HEK293 (cell line): Measurements from ENCODE around the gene POM121L2.

ENCODE experiments used
- FEZF1 ChIP-seq: fragments of 450-650 bp; formaldehyde crosslinking; IDR thresholded peaks from 2 replicates; pipeline ENCODE4 v1.5.1; 2016; ENCODE audit warnings: missing biosample characterization, missing genetic modification characterization
- GLIS1 ChIP-seq: fragments of 450-650 bp; formaldehyde crosslinking; IDR thresholded peaks from 2 replicates; pipeline ENCODE4 v1.5.1; 2016; ENCODE audit warnings: missing biosample characterization, missing genetic modification characterization
- OSR2 ChIP-seq: fragments of 450-650 bp; formaldehyde crosslinking; IDR thresholded peaks from 2 replicates; pipeline ENCODE4 v1.5.1; 2016; ENCODE audit warnings: missing biosample characterization, missing genetic modification characterization
- PRDM6 ChIP-seq: fragments of 450-650 bp; formaldehyde crosslinking; IDR thresholded peaks from 2 replicates; pipeline ENCODE4 v1.5.1; 2017; ENCODE audit warnings: missing biosample characterization, missing genetic modification characterization
- SCRT2 ChIP-seq: fragments of 450-650 bp; formaldehyde crosslinking; IDR thresholded peaks from 2 replicates; pipeline ENCODE4 v1.5.1; 2016; ENCODE audit warnings: missing biosample characterization, missing genetic modification characterization
- SP2 ChIP-seq: fragments of 450-650 bp; formaldehyde crosslinking; IDR thresholded peaks from 2 replicates; pipeline ENCODE4 v1.5.1; 2016; ENCODE audit warnings: missing biosample characterization, missing genetic modification characterization
- SP3 ChIP-seq: fragments of 450-650 bp; formaldehyde crosslinking; IDR thresholded peaks from 2 replicates; pipeline ENCODE4 v1.5.1; 2016; ENCODE audit warnings: missing biosample characterization, missing genetic modification characterization
- TRIM28 ChIP-seq: IDR thresholded peaks from 2 replicates; pipeline ENCODE4 v1.6.1; 2011; ENCODE audit warnings: low read length, control low read depth, borderline replicate concordance
- ZBTB48 ChIP-seq: fragments of 450-650 bp; formaldehyde crosslinking; IDR thresholded peaks from 2 replicates; pipeline ENCODE4 v1.5.1; 2016; ENCODE audit warnings: missing biosample characterization, missing genetic modification characterization
- ZNF10 ChIP-seq: fragments of 450-650 bp; formaldehyde crosslinking; IDR thresholded peaks from 2 replicates; pipeline ENCODE4 v1.5.1; 2017; ENCODE audit warnings: missing biosample characterization, missing genetic modification characterization
- ZNF18 ChIP-seq: fragments of 450-650 bp; formaldehyde crosslinking; IDR thresholded peaks from 2 replicates; pipeline ENCODE4 v1.5.1; 2016; ENCODE audit warnings: missing biosample characterization, missing genetic modification characterization
- ZNF2 ChIP-seq: fragments of 450-650 bp; formaldehyde crosslinking; IDR thresholded peaks from 2 replicates; pipeline ENCODE4 v1.5.1; 2016; ENCODE audit warnings: missing biosample characterization, missing genetic modification characterization
- ZNF23 ChIP-seq: fragments of 450-650 bp; formaldehyde crosslinking; IDR thresholded peaks from 2 replicates; pipeline ENCODE4 v1.5.1; 2016; ENCODE audit warnings: missing biosample characterization, missing genetic modification characterization, borderline replicate concordance
- ZNF292 ChIP-seq: fragments of 450-650 bp; formaldehyde crosslinking; IDR thresholded peaks from 2 replicates; pipeline ENCODE4 v1.5.1; 2016; ENCODE audit warnings: low read depth, missing biosample characterization, missing genetic modification characterization, borderline replicate concordance
- ZNF302 ChIP-seq: fragments of 450-650 bp; formaldehyde crosslinking; IDR thresholded peaks from 2 replicates; pipeline ENCODE4 v1.5.1; 2016; ENCODE audit warnings: missing biosample characterization, missing genetic modification characterization, low read depth
- ZNF341 ChIP-seq: fragments of 450-650 bp; formaldehyde crosslinking; IDR thresholded peaks from 2 replicates; pipeline ENCODE4; 2016; ENCODE audit warnings: low read depth, missing biosample characterization, missing genetic modification characterization
- ZNF362 ChIP-seq: fragments of 450-650 bp; formaldehyde crosslinking; IDR thresholded peaks from 2 replicates; pipeline ENCODE4 v1.5.1; 2016; ENCODE audit warnings: missing biosample characterization, missing genetic modification characterization
- ZNF366 ChIP-seq: fragments of 450-650 bp; formaldehyde crosslinking; conservative IDR thresholded peaks from 2 replicates; pipeline ENCODE4 v1.5.1; 2016; ENCODE audit warnings: missing biosample characterization, missing genetic modification characterization
- ZNF391 ChIP-seq: fragments of 450-650 bp; formaldehyde crosslinking; IDR thresholded peaks from 2 replicates; pipeline ENCODE4 v1.5.1; 2016; ENCODE audit warnings: low read depth, missing biosample characterization, missing genetic modification characterization, borderline replicate concordance
- ZNF473 ChIP-seq: fragments of 450-650 bp; formaldehyde crosslinking; IDR thresholded peaks from 2 replicates; pipeline ENCODE4 v1.5.1; 2017; ENCODE audit warnings: missing biosample characterization, missing genetic modification characterization
- ZNF510 ChIP-seq: fragments of 450-650 bp; formaldehyde crosslinking; IDR thresholded peaks from 2 replicates; pipeline ENCODE4 v1.5.1; 2018; ENCODE audit warnings: mild to moderate bottlenecking, missing genetic modification characterization, missing biosample characterization; ENCODE audit not compliant: insufficient replicate concordance
- ZNF660 ChIP-seq: fragments of 450-650 bp; IDR thresholded peaks from 2 replicates; pipeline ENCODE4 v1.5.1; 2018; ENCODE audit warnings: missing biosample characterization, mild to moderate bottlenecking, missing genetic modification characterization
- ZNF776 ChIP-seq: fragments of 450-650 bp; formaldehyde crosslinking; IDR thresholded peaks from 2 replicates; pipeline ENCODE4 v1.5.0; 2017; ENCODE audit warnings: missing biosample characterization, missing genetic modification characterization, borderline replicate concordance
- ZNF785 ChIP-seq: fragments of 450-650 bp; formaldehyde crosslinking; IDR thresholded peaks from 2 replicates; pipeline ENCODE4 v1.5.1; 2016; ENCODE audit warnings: missing biosample characterization, missing genetic modification characterization
- ZSCAN30 ChIP-seq: fragments of 450-650 bp; IDR thresholded peaks from 2 replicates; pipeline ENCODE4 v1.5.1; 2018; ENCODE audit warnings: missing biosample characterization, mild to moderate bottlenecking, missing genetic modification characterization, moderate library complexity
- ZSCAN4 ChIP-seq: fragments of 450-650 bp; formaldehyde crosslinking; IDR thresholded peaks from 2 replicates; pipeline ENCODE4 v1.5.1; 2017; ENCODE audit warnings: missing biosample characterization, missing genetic modification characterization
- TF ChIP-seq, protein P1 (sequence below): fragments of 450-650 bp; formaldehyde crosslinking; IDR thresholded peaks from 2 replicates; pipeline ENCODE4 v1.5.1; 2016; ENCODE audit warnings: missing biosample characterization, missing genetic modification characterization
- TF ChIP-seq, protein P2 (sequence below): fragments of 450-650 bp; formaldehyde crosslinking; IDR thresholded peaks from 2 replicates; pipeline ENCODE4 v1.5.1; 2016; ENCODE audit warnings: missing biosample characterization, missing genetic modification characterization
- TF ChIP-seq, protein P3 (sequence below): fragments of 450-650 bp; formaldehyde crosslinking; IDR thresholded peaks from 2 replicates; pipeline ENCODE4 v1.5.1; 2016; ENCODE audit warnings: missing biosample characterization, missing genetic modification characterization
- TF ChIP-seq, protein P4 (sequence below): fragments of 450-650 bp; formaldehyde crosslinking; IDR thresholded peaks from 2 replicates; pipeline ENCODE4 v1.5.1; 2016; ENCODE audit warnings: missing biosample characterization, missing genetic modification characterization

The POM121L2 gene

GRCh38 chr6:27281105-27281539 lies 31.0 kb downstream of the POM121L2 start (continued):
- TF ChIP-seq ZNF366 (tag by site-specific recombination): peak; percentile 65; the same call in 1 of the 2 replicates
- no peak for TF ChIP-seq SP3
- TF ChIP-seq ZSCAN4 (tag by site-specific recombination): no peak
- no peak for TF ChIP-seq ZNF473 (tag by site-specific recombination)
- TF ChIP-seq, protein P1, sequence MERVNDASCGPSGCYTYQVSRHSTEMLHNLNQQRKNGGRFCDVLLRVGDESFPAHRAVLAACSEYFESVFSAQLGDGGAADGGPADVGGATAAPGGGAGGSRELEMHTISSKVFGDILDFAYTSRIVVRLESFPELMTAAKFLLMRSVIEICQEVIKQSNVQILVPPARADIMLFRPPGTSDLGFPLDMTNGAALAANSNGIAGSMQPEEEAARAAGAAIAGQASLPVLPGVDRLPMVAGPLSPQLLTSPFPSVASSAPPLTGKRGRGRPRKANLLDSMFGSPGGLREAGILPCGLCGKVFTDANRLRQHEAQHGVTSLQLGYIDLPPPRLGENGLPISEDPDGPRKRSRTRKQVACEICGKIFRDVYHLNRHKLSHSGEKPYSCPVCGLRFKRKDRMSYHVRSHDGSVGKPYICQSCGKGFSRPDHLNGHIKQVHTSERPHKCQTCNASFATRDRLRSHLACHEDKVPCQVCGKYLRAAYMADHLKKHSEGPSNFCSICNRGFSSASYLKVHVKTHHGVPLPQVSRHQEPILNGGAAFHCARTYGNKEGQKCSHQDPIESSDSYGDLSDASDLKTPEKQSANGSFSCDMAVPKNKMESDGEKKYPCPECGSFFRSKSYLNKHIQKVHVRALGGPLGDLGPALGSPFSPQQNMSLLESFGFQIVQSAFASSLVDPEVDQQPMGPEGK: peak; percentile 18; the same call in 1 of the 2 replicates
- no peak for TF ChIP-seq ZNF2
- TF ChIP-seq ZNF341 (tag by site-specific recombination): no peak
- TF ChIP-seq ZNF510: no peak
- no peak for TF ChIP-seq ZNF391 (tag by site-specific recombination)
- no peak for TF ChIP-seq ZNF10
- TF ChIP-seq SCRT2 (tag by site-specific recombination): 0 out of 2 replicates have a peak, but pooled peaks have one; percentile 5
- TF ChIP-seq ZNF660: no peak
- TF ChIP-seq ZNF302 (tag by site-specific recombination): no peak
- no peak for TF ChIP-seq ZBTB48
- TF ChIP-seq ZNF18 (tag by site-specific recombination): no peak; the same call in 1 of the 2 replicates
- TF ChIP-seq GLIS1: 0 out of 2 replicates have a peak, but pooled peaks have one; percentile 16
- peak; percentile 97 for TF ChIP-seq ZNF362 (tag by site-specific recombination)
- no peak for TF ChIP-seq TRIM28
- no peak for TF ChIP-seq OSR2 (tag by site-specific recombination)
- TF ChIP-seq ZNF292 (tag by site-specific recombination): no peak
- no peak for TF ChIP-seq PRDM6
- TF ChIP-seq ZNF23 (tag by site-specific recombination): no peak
- no peak for TF ChIP-seq ZNF776 (tag by site-specific recombination)
- TF ChIP-seq, protein P2, sequence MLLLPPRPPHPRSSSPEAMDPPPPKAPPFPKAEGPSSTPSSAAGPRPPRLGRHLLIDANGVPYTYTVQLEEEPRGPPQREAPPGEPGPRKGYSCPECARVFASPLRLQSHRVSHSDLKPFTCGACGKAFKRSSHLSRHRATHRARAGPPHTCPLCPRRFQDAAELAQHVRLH (tag by site-specific recombination): no peak
- TF ChIP-seq, protein P3, sequence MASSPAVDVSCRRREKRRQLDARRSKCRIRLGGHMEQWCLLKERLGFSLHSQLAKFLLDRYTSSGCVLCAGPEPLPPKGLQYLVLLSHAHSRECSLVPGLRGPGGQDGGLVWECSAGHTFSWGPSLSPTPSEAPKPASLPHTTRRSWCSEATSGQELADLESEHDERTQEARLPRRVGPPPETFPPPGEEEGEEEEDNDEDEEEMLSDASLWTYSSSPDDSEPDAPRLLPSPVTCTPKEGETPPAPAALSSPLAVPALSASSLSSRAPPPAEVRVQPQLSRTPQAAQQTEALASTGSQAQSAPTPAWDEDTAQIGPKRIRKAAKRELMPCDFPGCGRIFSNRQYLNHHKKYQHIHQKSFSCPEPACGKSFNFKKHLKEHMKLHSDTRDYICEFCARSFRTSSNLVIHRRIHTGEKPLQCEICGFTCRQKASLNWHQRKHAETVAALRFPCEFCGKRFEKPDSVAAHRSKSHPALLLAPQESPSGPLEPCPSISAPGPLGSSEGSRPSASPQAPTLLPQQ (tag by site-specific recombination): no peak
- TF ChIP-seq, protein P4, sequence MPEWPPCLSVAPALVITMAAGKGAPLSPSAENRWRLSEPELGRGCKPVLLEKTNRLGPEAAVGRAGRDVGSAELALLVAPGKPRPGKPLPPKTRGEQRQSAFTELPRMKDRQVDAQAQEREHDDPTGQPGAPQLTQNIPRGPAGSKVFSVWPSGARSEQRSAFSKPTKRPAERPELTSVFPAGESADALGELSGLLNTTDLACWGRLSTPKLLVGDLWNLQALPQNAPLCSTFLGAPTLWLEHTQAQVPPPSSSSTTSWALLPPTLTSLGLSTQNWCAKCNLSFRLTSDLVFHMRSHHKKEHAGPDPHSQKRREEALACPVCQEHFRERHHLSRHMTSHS (tag by site-specific recombination): no peak
- peak; percentile 22; the same call in 1 of the 2 replicates for TF ChIP-seq ZSCAN30 (tag by site-specific recombination)
- no peak for TF ChIP-seq ZNF785
- no peak for TF ChIP-seq SP2 (tag by site-specific recombination)
- no peak for TF ChIP-seq FEZF1 (tag by site-specific recombination)
